IMR-90 (cell line): ENCODE data around the gene GIMAP1. TPM values are rescaled to one million over a fixed set of nuclear protein-coding genes. Genes with fewer than 3 reads are reported as not detected.

Experiments
- ATAC-seq: fragments of 200-7000 bp; cut with Tn5 transposase; 2 replicates; pipeline ENCODE4 v1.9.1; 2020; ENCODE audit warnings: low read depth, mild to moderate bottlenecking, moderate library complexity
- BruUV-seq: library from RNA; stranded (reverse); fragments of 400-500 nt; replicated peaks from 2 replicates; lab custom pipeline; 2021; lab: Mats Ljungman, UMichigan
- CTCF ChIA-PET: fragments of 300-600 bp; formaldehyde crosslinking; extraction: SDS; loops from one replicate; lab custom pipeline; 2021; ENCODE audit warnings: antibody characterized with exemption; lab: Yijun Ruan, JAX
- POLR2A ChIA-PET: fragments of 300-600 bp; sonication (Branson Sonifier 250); formaldehyde crosslinking; loops from one replicate; lab custom pipeline; 2022; ENCODE audit warnings: antibody characterized with exemption; ENCODE audit not compliant: unreplicated experiment; lab: Charles Lee
- DNase-seq: peaks from one replicate; pipeline ENCODE4 v3.0.0; 2013
- H2AFZ ChIP-seq: replicated peaks from 2 replicates; pipeline ENCODE3; 2013; ENCODE audit warnings: low read length, mild to moderate bottlenecking; ENCODE audit not compliant: poor library complexity
- H2AK5ac ChIP-seq: 2 replicates; pipeline ENCODE4 v1.6.1; 2013; ENCODE audit warnings: low read depth, low read length, inconsistent platforms
- H2AK9ac ChIP-seq: replicated peaks from 2 replicates; pipeline ENCODE3; 2013; ENCODE audit warnings: mild to moderate bottlenecking, low read depth, low read length, moderate library complexity; ENCODE audit not compliant: poor library complexity
- H2BK120ac ChIP-seq: 2 replicates; pipeline ENCODE4 v1.6.1; 2013; ENCODE audit warnings: low read depth, low read length, inconsistent platforms
- H2BK15ac ChIP-seq: 3 replicates; pipeline ENCODE4 v1.6.1; 2013; ENCODE audit warnings: low read depth, low read length, inconsistent platforms
- H2BK20ac ChIP-seq: 2 replicates; pipeline ENCODE4 v1.6.1; 2013; ENCODE audit warnings: low read depth, mild to moderate bottlenecking, inconsistent platforms, low read length, moderate library complexity
- H2BK5ac ChIP-seq: 2 replicates; pipeline ENCODE4 v1.6.1; 2013; ENCODE audit warnings: mild to moderate bottlenecking, low read depth, low read length, inconsistent platforms; ENCODE audit not compliant: poor library complexity, severe bottlenecking
- H3K14ac ChIP-seq: replicated peaks from 2 replicates; pipeline ENCODE4 v1.6.1; 2013; ENCODE audit warnings: low read depth, low read length, inconsistent platforms
- H3K18ac ChIP-seq: 2 replicates; pipeline ENCODE4 v1.6.1; 2013; ENCODE audit warnings: low read depth, low read length, control low read depth
- H3K23ac ChIP-seq: 2 replicates; pipeline ENCODE4 v1.6.1; 2013; ENCODE audit warnings: low read depth, low read length, inconsistent platforms
- H3K27ac ChIP-seq: 2 replicates; pipeline ENCODE4 v1.5.1; 2013; ENCODE audit warnings: mild to moderate bottlenecking, control low read depth, low read length; ENCODE audit not compliant: insufficient read depth
- H3K27me3 ChIP-seq: 2 replicates; pipeline ENCODE4 v1.6.1; 2013; ENCODE audit warnings: low read length; ENCODE audit not compliant: control insufficient read depth, insufficient read depth
- H3K36me3 ChIP-seq: 2 replicates; pipeline ENCODE4 v1.6.1; 2013; ENCODE audit warnings: low read length, mixed read lengths; ENCODE audit not compliant: control insufficient read depth, insufficient read depth
- H3K4ac ChIP-seq: 2 replicates; pipeline ENCODE4 v1.6.1; 2013; ENCODE audit warnings: low read depth, low read length, inconsistent platforms
- H3K4me1 ChIP-seq: 2 replicates; pipeline ENCODE4 v1.6.1; 2013; ENCODE audit warnings: low read length, mixed read lengths; ENCODE audit not compliant: control insufficient read depth, insufficient read depth
- H3K4me2 ChIP-seq: 2 replicates; pipeline ENCODE4 v1.6.1; 2013; ENCODE audit warnings: low read depth, mild to moderate bottlenecking, control low read depth, low read length, moderate library complexity
- H3K4me3 ChIP-seq: 2 replicates; pipeline ENCODE4 v1.5.1; 2013; ENCODE audit warnings: low read depth, mild to moderate bottlenecking, control low read depth, low read length, moderate library complexity; ENCODE audit not compliant: insufficient read depth
- H3K56ac ChIP-seq: 2 replicates; pipeline ENCODE4 v1.6.1; 2013; ENCODE audit warnings: low read length, inconsistent platforms; ENCODE audit not compliant: insufficient read depth; ENCODE audit errors: extremely low read depth
- H3K79me1 ChIP-seq, 2 experiments: 2 replicates each; pipeline ENCODE4 v1.6.1; 2013; ENCODE audit warnings: low read length in 2 of 2, inconsistent platforms in 1 of 2, low read depth in 1 of 2
- H3K9ac ChIP-seq: 2 replicates; pipeline ENCODE4 v1.6.1; 2013; ENCODE audit warnings: low read depth, low read length, control low read depth
- H3K9me1 ChIP-seq: 2 replicates; pipeline ENCODE4 v1.6.1; 2013; ENCODE audit warnings: low read length, inconsistent platforms; ENCODE audit not compliant: insufficient read depth
- H3K9me3 ChIP-seq: 2 replicates; pipeline ENCODE4 v1.6.1; 2013; ENCODE audit warnings: low read length; ENCODE audit not compliant: control insufficient read depth, insufficient read depth
- H4K20me1 ChIP-seq: 2 replicates; pipeline ENCODE4 v1.6.1; 2013; ENCODE audit warnings: low read length, inconsistent platforms; ENCODE audit not compliant: insufficient read depth
- H4K5ac ChIP-seq: 2 replicates; pipeline ENCODE4 v1.6.1; 2013; ENCODE audit warnings: mild to moderate bottlenecking, low read depth, low read length, control low read depth
- H4K8ac ChIP-seq, 2 experiments: 2 replicates each; pipeline ENCODE4 v1.6.1; 2013; ENCODE audit warnings: low read depth in 2 of 2, low read length in 2 of 2, control low read depth in 1 of 2, inconsistent platforms in 1 of 2
- H4K91ac ChIP-seq: 2 replicates; pipeline ENCODE4 v1.6.1; 2013; ENCODE audit warnings: low read depth, low read length, inconsistent platforms; ENCODE audit not compliant: insufficient read depth
- MAZ ChIP-seq: IDR thresholded peaks from 2 replicates; pipeline ENCODE4 v1.6.1; 2012; ENCODE audit warnings: low read depth, mild to moderate bottlenecking, low read length, improper control_type of control experiment, moderate library complexity, borderline replicate concordance
- POLR2A ChIP-seq: IDR thresholded peaks from 2 replicates; pipeline ENCODE4 v1.6.1; 2012; ENCODE audit warnings: mild to moderate bottlenecking, low read depth, low read length
- dilution Hi-C: fragments of 300-500 bp; cut with HindIII; formaldehyde crosslinking; loops from one replicate; pipeline ENCODE4 v1.14.3; 2018; ENCODE audit warnings: low sequenced_read_pairs; ENCODE audit not compliant: unreplicated experiment
- in situ Hi-C: fragments of 300-500 bp; cut with MboI; formaldehyde crosslinking; loops from 3 replicates; pipeline ENCODE4 v1.14.3; 2019; ENCODE audit warnings: low sequenced_read_pairs, inconsistent platforms, mixed read lengths
- intact Hi-C: fragments of 100-400 bp; cut with micrococcal nuclease; formaldehyde crosslinking; loops from 2 replicates; pipeline ENCODE4 v1.10.0; 2022
- polyA plus RNA-seq, 3 experiments: library from polyadenylated mRNA; depleted of rRNA; stranded (reverse); fragments of >200 nt; gene quantifications; 2 replicates each; pipeline ENCODE4 v1.2.3, GENCODE V29; 2012; ENCODE audit warnings: low replicate concordance in 1 of 3
- total RNA-seq: library from RNA; depleted of rRNA; stranded (reverse); fragments of >200 nt; gene quantifications from 2 replicates; pipeline ENCODE4 v1.2.3, GENCODE V29; 2012
- TF ChIP-seq, protein P1 (sequence below): fragments of 150-350 bp; IDR thresholded peaks from 2 replicates; pipeline ENCODE4 v1.6.1; 2017; ENCODE audit warnings: mild to moderate bottlenecking, antibody characterized with exemption, low read length, low read depth

GIMAP1 gene
- total and polyA plus RNA-seq, 2 of the 4 experiments (the other 2 are of a cell fraction) = not detected

DNA sequence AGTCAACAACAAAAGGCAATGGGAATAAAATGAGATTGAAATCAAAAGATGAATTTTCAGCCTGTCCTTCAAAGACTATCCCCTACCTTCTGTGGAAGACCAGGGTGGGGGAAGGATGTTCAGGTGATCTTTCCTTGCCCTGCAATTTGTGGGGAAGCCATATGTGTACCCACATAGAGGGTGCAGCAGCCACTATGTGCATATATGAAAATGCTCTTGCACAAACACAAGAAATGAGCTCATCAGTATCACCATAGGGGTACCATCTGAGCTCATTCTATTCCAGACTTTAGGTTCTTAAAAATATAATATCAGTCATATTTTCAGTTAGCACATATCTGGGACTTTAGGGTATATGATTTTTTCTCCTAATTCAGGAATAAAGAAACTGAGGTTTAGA lies 38.5 kb downstream of the GIMAP1 start:
- in situ Hi-C loops (no loop called here), dilution Hi-C loops (no loop called here), intact Hi-C loops (loop anchor here (10.0 kb wide), 1 partner anchor 470 kb away; no protein-coding TSS in a partner anchor)
- no peak overlapping the region for H3K4me2 ChIP-seq
- H4K91ac ChIP-seq = no peak overlapping the region
- DNase-seq = no peak
- no peak overlapping the region for H2BK20ac ChIP-seq
- no peaks in the 10 kb centered on the region for H4K20me1 ChIP-seq
- no peak overlapping the region for H3K9ac ChIP-seq
- no peak overlapping the region for H2BK120ac ChIP-seq
- no peak overlapping the region for H3K27ac ChIP-seq
- H3K9me1 ChIP-seq = no peaks in the 10 kb centered on the region
- no peak overlapping the region for H4K8ac ChIP-seq
- no peak overlapping the region for H2AK9ac ChIP-seq
- CTCF ChIA-PET = no interaction called here
- no peaks in the 10 kb centered on the region for H3K4me1 ChIP-seq
- no peak for ATAC-seq
- BruUV-seq = no TSS peak
- no peak overlapping the region for H2BK15ac ChIP-seq
- H3K23ac ChIP-seq = no peak overlapping the region
- no peaks in the 10 kb centered on the region for H3K36me3 ChIP-seq
- POLR2A ChIA-PET = no interaction called here
- no peak overlapping the region for H4K5ac ChIP-seq
- H2AK5ac ChIP-seq = no peak overlapping the region
- TF ChIP-seq MAZ (no peak), POLR2A (no peak)
- TF ChIP-seq, protein P1, sequence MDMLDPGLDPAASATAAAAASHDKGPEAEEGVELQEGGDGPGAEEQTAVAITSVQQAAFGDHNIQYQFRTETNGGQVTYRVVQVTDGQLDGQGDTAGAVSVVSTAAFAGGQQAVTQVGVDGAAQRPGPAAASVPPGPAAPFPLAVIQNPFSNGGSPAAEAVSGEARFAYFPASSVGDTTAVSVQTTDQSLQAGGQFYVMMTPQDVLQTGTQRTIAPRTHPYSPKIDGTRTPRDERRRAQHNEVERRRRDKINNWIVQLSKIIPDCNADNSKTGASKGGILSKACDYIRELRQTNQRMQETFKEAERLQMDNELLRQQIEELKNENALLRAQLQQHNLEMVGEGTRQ = no peak
- no peaks in the 10 kb centered on the region for H3K9me3 ChIP-seq
- no peak overlapping the region for H3K56ac ChIP-seq
- no peak overlapping the region for H2BK5ac ChIP-seq
- no peaks in the 10 kb centered on the region for H3K79me1 ChIP-seq
- H3K14ac ChIP-seq = no peak overlapping the region
- H3K4me3 ChIP-seq = no peak overlapping the region
- no peak overlapping the region for H2AFZ ChIP-seq
- H3K4ac ChIP-seq = no peak overlapping the region
- no peak overlapping the region for H3K18ac ChIP-seq
- no peaks in the 10 kb centered on the region for H3K27me3 ChIP-seq
